GM12878 (cell line): ENCODE results near the gene TIGD7.

ENCODE experiments used
- RFX5 ChIP-seq: IDR thresholded peaks from 2 replicates; pipeline ENCODE4 v1.6.1; 2011; ENCODE audit warnings: low read depth, low read length, improper control_type of control experiment
- SIN3A ChIP-seq: IDR thresholded peaks from 2 replicates; pipeline ENCODE4 v1.6.1; 2012; ENCODE audit warnings: low read depth, low read length, improper control_type of control experiment
- SP1 ChIP-seq: IDR thresholded peaks from one replicate; pipeline ENCODE4 v1.6.1; 2011; ENCODE audit warnings: low read depth, low read length
- TF ChIP-seq, protein P1 (sequence below), 3 experiments: IDR thresholded peaks in 2 of 3; conservative IDR thresholded peaks in 1 of 3; 2 replicates each; pipeline ENCODE4 v1.5.1; 2011; ENCODE audit warnings: low read depth in 3 of 3, low read length in 3 of 3, mild to moderate bottlenecking in 3 of 3, control low read depth in 2 of 3, moderate library complexity in 2 of 3, inconsistent platforms in 1 of 3, mixed read lengths in 1 of 3; ENCODE audit not compliant: control insufficient read depth in 2 of 3, insufficient read depth in 1 of 3; ENCODE audit errors: extremely low read depth in 1 of 3

DNA sequence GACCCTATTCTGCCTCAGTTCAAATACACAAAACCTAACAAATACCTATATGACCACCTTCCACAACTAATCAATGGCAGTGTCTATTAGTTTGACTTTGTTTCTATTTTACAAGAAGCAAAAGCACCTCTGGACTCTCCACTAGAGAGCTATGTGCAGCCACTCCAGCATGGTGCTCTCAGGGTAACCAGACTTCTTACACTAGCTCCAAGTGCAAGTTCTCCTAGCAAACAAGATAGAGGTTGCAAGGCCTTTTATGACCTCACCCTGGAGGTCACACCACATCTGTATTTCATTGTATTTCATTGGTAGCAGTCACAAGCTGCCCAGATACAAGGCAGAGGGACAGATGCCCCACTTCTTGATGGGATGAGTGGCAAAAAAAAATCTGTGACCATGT, 30.3 kb downstream of the TIGD7 start:
- TF ChIP-seq SP1 (no peak), RFX5 (no peak), SIN3A (no peak)
- TF ChIP-seq, protein P1, sequence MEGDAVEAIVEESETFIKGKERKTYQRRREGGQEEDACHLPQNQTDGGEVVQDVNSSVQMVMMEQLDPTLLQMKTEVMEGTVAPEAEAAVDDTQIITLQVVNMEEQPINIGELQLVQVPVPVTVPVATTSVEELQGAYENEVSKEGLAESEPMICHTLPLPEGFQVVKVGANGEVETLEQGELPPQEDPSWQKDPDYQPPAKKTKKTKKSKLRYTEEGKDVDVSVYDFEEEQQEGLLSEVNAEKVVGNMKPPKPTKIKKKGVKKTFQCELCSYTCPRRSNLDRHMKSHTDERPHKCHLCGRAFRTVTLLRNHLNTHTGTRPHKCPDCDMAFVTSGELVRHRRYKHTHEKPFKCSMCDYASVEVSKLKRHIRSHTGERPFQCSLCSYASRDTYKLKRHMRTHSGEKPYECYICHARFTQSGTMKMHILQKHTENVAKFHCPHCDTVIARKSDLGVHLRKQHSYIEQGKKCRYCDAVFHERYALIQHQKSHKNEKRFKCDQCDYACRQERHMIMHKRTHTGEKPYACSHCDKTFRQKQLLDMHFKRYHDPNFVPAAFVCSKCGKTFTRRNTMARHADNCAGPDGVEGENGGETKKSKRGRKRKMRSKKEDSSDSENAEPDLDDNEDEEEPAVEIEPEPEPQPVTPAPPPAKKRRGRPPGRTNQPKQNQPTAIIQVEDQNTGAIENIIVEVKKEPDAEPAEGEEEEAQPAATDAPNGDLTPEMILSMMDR (IDR thresholded peaks at IDR 0.05 in 2 of 3, conservative IDR thresholded peaks at IDR 0.05 in 1 of 3; ENCODE audit: control insufficient read depth in 2 of 3, extremely low read depth in 1 of 3, insufficient read depth in 1 of 3, low read depth in 3 of 3, low read length in 3 of 3) = no peak
